GM21619 (cell line): ENCODE measurements around the gene SPON2.
"Not testable (repeated sequence)": the region's sequence is repeated elsewhere in the genome, so short reads cannot be mapped to it uniquely, and the experiment has no call there.

Source experiments
- ATAC-seq: cut with Tn5 transposase; IDR thresholded peaks from one replicate; pipeline ENCODE4 v1.9.1; 2021; ENCODE audit not compliant: unreplicated experiment

The SPON2 gene

GRCh38 chr4:1152290-1152689, 20.1 kb downstream of the SPON2 start:
- ATAC-seq, result no peak

- ATAC-seq, result no peak
Measured at GRCh38 chr4:1151541-1151940, 20.8 kb downstream of the SPON2 start.

GRCh38 chr4:1150875-1151274, 21.5 kb downstream of the SPON2 start:
- no peak for ATAC-seq

GRCh38 chr4:1139860-1140259, 32.5 kb downstream of the SPON2 start:
- no peak for ATAC-seq

GRCh38 chr4:1137850-1138249, 34.5 kb downstream of the SPON2 start:
- ATAC-seq, result no peak

- ATAC-seq, result no peak
Measured at GRCh38 chr4:1137063-1137776, 35.2 kb downstream of the SPON2 start.

- ATAC-seq, result no peak
Measured at GRCh38 chr4:1136048-1136447, 36.3 kb downstream of the SPON2 start.

GRCh38 chr4:1133033-1133432, 39.4 kb downstream of the SPON2 start:
- ATAC-seq, result no peak

- ATAC-seq, result no peak
Measured at GRCh38 chr4:1130316-1131186, 41.8 kb downstream of the SPON2 start.

GRCh38 chr4:1126506-1126905, 45.9 kb downstream of the SPON2 start:
- ATAC-seq, result no peak

GRCh38 chr4:1125466-1125865, 46.9 kb downstream of the SPON2 start:
- ATAC-seq, result not testable (repeated sequence)

GRCh38 chr4:1124818-1125217, 47.6 kb downstream of the SPON2 start:
- no peak for ATAC-seq

- ATAC-seq, result no peak
Measured at GRCh38 chr4:1122505-1122904, 49.9 kb downstream of the SPON2 start.
